Right lung (tissue), 5 donors: ENCODE data around the gene AHNAK. TPM values are rescaled to one million over a fixed set of nuclear protein-coding genes. Genes with fewer than 3 reads are reported as not detected.

ENCODE experiments used
- DNase-seq, 2 donors: peaks; one replicate each; pipeline ENCODE4 v3.0.0-alpha.2; 2013
- polyA plus RNA-seq, 5 donors: library from polyadenylated mRNA; unstranded; fragments of 120-200 nt; gene quantifications; one replicate each; pipeline versions ENCODE4 v1.2.1 to v1.2.3, GENCODE V29; 2013; ENCODE audit warnings: inconsistent platforms in 1 of 5, low replicate concordance in 1 of 5; ENCODE audit not compliant: insufficient read length in 5 of 5, insufficient read depth in 1 of 5

Gene AHNAK
- polyA plus RNA-seq, 5 donors = 154 to 240 (median 173) TPM

GRCh38 chr11:62435846-62436660 lies 110.6 kb downstream of the AHNAK start:
- no peak for DNase-seq

- DNase-seq = no peak
Observed at GRCh38 chr11:62433904-62434276, 112.7 kb downstream of the AHNAK start.

- no peak for DNase-seq
Observed at GRCh38 chr11:62433141-62433903, 113.3 kb downstream of the AHNAK start.

GRCh38 chr11:62432695-62433094 lies 113.9 kb downstream of the AHNAK start:
- DNase-seq = no peak

- no peak for DNase-seq
Observed at GRCh38 chr11:62431171-62431901, 115.3 kb downstream of the AHNAK start.

GRCh38 chr11:62430425-62430824 lies 116.2 kb downstream of the AHNAK start:
- no peak for DNase-seq

- no peak for DNase-seq
Observed at GRCh38 chr11:62428871-62429560, 117.6 kb downstream of the AHNAK start.

- DNase-seq = no peak
Observed at GRCh38 chr11:62427630-62428233, 118.9 kb downstream of the AHNAK start.

GRCh38 chr11:62423012-62423411 lies 123.6 kb downstream of the AHNAK start:
- DNase-seq = no peak

- DNase-seq = no peak
Observed at GRCh38 chr11:62421996-62422395, 124.6 kb downstream of the AHNAK start.

GRCh38 chr11:62420882-62421281 lies 125.7 kb downstream of the AHNAK start:
- DNase-seq = no peak

- peak in 1 of 2 donors; percentile 58 for DNase-seq
Observed at GRCh38 chr11:62419943-62420342, 126.7 kb downstream of the AHNAK start.

- peak; percentile 93 to 95 for DNase-seq
Observed at GRCh38 chr11:62419314-62419929, 127.2 kb downstream of the AHNAK start.

- DNase-seq = no peak
Observed at GRCh38 chr11:62418733-62419132, 127.9 kb downstream of the AHNAK start, which contains the start of gene SCGB1A1. SCGB1A1 (plus strand) TSS chr11:62419033; CDS start chr11:62419096, 63 bp downstream.

GRCh38 chr11:62418136-62418535 lies 128.5 kb downstream of the AHNAK start:
- DNase-seq = no peak

- no peak for DNase-seq
Observed at GRCh38 chr11:62416596-62416995, 130.0 kb downstream of the AHNAK start.

- no peak for DNase-seq
Observed at GRCh38 chr11:62413060-62413696, 133.4 kb downstream of the AHNAK start.

- no peak for DNase-seq
Observed at GRCh38 chr11:62411524-62411923, 135.1 kb downstream of the AHNAK start.

GRCh38 chr11:62410972-62411371 lies 135.6 kb downstream of the AHNAK start:
- DNase-seq = no peak

- DNase-seq = no peak
Observed at GRCh38 chr11:62409831-62410230, 136.8 kb downstream of the AHNAK start.
